NCI-H128 (cell line): ENCODE measurements around the gene SF3A1.

Experiments used
- DNase-seq: peaks from one replicate; lab custom pipeline; 2025; ENCODE audit not compliant: unreplicated experiment; lab: John Stamatoyannopoulos, UW

Gene SF3A1

DNA sequence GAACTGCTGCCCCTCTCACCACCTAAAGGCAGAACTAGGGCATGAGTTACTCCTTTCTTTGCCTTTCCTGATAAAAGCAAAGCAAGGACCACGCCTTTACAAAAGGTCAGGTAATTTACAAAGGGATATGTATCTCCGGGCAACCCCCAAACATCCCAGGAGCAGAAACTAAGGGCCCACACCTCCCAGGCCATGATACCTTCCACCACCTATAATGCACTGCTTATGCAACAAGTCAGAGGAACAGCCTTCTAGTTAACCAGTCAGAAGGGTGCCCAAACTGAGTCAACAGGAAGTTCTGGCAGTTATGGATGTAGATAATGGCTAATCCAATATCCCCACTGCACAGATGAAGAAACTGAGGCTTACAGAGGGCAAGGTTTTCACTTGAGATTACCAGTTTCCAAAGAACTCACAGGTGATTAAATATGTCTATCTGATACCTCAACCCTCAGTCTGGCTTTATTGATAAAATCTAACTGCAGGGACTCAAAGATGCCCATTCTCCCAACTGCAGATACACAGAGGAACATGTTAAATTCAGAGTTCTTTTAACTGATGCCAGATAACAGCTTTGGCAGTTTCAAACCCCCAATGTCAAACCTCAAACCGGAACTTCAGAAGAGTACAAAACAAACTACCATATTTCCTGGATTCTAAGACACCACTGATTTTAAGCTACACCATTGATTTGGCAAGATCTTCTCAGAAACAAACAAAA is 50.6 kb downstream of the SF3A1 start:
- no peak for DNase-seq

DNA sequence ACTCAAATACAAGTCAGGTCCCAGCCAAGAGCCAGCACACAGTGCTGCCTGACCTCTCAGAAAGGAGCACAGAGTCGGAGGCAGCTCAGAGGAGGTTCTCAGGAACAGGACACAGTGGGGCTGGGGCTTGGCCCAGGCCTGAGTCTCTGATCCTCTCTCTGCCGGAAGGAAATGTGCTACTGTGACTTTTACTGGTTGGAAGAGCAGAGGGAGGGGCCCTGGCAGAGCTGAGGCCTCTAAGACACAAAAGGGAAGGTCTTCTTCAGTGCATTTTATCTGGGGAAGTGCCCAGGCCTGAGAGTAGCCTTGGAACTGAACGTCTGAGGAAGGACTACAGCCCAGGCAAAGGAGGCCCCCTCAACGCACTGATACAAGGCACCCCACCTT is 51.2 kb downstream of the SF3A1 start:
- DNase-seq: no peak

DNA sequence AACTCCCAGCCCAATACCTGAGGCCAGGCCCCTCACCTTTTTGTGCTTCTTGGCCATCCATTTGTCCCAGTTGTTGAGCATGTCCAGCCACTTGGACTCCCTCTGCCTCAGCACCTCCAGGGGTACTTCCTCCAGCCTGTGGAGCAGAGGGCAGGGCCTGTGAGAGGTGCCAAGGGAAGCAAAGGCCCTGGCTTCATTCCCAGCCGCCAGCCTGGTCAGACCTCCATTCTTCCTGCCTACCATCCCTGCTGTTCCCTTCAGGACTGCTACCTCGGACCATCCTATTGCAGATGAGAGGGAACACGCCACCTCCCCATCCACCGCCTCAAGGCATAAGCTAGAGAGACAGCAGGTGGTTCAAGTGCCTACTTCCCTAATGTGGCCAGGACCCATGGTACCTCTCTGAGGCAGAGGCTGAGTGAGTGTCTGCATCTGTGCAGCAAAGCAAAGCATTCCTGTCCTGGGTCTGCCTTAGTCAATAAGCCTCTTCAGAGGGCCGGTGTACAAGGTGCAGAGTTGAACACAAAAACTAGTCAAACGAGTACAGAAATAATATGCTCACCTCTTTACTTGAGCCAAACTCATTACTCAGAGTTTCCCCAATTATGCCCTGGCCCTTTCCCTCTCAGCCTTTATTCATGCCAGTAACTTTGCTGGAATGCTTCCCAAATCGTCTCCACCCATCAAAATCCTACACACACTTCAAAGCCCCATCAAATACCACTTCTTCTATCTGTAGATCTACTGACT is 52.0 kb downstream of the SF3A1 start:
- no peak for DNase-seq

DNA sequence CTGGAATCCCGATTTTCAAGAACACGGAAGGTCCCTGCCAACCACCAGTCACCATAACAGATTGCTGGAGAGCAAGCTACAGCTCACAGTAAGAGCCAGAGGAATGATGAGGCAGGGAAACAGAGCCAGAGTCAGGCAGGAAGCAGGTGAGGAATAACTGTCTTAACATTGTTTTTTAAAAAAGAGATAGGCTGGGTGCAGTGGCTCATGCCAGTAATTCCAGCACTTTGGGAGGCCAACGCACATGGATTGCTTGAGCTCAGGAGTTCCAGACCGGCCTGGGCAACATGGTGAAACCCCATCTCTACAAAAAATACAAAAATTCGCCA is 53.9 kb downstream of the SF3A1 start:
- DNase-seq: no peak

DNA sequence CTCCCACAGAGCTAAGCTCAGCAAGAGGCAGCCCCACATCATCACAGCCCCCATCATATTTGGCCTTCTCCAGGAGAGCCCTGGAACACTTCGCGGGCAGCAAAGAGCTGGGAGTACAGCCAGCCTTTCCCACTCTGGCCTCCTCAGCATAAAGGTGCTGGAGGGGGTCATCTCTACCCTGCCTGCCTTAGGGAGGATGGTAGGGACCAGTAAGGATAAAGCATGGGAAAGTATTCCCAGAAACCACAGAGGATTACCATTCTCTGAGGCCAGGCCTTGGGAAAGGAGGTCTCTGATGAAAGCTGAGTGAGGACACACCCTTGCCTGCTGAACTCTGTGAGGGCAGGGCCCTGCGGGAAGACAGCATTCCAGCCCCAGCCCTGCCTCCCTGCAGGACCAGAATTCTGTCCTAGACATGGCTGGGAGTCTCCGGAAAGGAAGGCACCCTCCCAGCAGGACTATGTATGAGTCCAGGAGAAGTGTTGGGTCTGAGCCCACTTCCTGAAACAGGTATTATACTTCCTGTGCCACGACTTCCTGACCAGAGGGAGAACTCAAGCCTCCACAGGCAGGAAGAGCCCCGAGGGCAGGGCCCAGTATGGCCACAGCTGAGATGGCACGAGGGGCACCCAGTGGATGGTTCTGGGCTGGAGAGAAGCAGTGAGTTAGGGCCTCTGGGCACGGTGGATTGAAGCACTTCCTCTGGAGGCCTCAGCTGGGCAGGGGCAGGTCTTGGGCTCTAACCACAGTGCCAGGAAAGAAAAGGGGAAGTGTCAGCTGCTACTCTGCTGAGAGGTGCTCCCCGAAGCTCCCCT is 54.5 kb downstream of the SF3A1 start:
- DNase-seq: no peak

DNA sequence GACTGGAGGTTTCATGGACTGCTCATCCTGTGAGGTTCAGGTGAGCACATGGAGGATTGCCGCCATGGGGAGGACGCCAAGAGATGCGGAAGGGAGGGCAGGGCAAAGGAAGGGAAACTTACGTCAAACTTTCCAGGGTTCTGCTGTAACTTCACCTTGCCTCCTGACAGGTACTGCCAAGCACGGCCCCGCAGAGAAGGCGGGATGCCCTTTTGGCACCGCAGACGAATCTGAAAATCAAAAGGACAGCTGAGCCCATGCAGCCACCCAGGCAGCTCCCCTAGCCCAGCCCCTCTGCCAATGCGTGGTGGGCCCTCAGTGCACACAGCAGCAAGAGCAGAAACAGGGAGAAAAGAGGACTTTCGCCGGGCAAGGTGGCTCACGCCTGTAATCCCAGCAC is 57.4 kb downstream of the SF3A1 start:
- no peak for DNase-seq

DNA sequence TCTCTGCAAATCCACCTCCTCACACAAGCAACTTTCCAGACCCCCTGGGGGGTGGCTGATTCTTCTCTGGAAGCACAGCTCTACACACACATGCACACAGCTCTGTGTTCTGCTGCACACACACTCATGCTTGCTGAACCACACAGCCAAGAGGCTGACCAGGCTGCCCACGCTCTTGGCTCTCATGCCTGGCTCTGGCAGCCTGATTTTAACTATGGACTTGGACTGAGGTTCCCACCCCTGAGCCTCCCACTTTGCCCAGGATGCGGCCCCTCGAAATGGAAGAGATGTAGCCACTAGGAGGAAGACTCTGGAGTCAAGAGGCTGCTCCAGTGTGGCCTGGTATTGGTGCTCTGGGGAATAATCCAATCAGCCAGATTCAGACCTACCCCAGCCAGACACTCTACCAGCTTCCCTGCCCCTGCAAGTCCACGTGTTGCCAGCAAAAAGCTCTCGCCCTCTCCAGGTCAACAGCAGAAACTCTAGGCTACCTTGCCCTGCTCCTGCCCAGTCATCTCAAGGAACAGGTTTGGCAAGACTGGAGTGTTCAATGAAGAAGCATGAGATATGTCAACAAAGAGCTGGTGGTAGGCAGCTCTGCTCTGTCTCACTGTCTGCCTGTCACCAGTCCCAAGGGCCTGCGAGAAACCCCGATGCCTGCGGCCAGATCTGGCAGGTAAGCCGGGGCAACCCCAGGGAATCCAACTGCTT is 58.5 kb downstream of the SF3A1 start:
- DNase-seq: no peak

DNA sequence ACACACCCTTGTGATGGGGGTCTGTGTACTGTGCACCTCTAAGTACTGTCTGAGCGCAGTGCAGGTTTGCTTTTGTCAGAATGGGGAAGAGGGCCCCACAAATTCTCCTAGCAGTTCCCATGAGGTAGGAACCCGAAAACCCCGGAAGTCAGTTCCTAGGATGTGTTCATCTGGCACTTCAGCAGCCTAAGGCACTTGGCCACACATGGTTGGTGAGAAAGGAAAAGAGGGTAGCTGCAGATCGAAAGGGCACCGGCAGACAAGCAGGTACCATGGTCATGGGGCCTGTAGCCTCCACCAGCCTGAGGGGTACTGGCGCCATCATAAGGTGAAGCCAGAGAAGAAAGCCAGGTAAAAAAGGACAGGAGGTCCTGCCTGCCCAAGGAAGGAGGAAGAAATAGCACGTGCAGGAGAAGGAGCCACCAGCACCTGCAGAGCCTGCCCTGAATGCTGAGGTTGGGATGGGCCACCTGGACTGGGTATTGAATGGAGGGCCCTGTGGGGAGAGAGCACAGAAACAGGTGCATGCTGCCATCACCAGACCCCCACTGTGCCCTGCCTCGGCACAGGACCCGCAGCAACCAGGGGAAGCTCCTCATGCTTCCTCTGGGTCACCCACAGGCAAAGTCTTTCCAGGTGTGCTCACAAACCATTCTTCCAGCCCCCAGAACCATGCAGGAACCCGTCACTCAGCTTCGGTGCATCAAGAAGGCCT is 59.3 kb downstream of the SF3A1 start:
- no peak for DNase-seq

DNA sequence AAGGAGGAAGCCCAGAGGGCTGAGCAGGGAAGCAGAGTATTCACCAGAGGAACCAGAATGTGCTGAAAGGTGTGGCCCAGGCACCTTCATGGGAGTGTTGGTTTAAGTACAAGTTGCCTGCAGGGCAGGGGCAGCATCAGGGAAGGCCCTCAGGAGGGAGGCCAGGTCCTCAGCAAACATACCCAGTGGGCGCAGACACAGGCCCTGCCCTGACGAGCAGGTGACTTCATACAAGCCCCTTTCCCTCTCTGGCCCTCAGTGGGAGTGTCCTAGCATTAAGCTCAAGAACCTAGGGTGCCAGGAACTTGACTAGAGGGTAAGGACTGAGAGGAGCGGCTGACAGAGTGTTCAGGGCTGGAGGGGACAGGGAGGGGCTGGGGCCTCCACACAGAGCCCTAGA is 59.9 kb downstream of the SF3A1 start:
- DNase-seq: no peak

DNA sequence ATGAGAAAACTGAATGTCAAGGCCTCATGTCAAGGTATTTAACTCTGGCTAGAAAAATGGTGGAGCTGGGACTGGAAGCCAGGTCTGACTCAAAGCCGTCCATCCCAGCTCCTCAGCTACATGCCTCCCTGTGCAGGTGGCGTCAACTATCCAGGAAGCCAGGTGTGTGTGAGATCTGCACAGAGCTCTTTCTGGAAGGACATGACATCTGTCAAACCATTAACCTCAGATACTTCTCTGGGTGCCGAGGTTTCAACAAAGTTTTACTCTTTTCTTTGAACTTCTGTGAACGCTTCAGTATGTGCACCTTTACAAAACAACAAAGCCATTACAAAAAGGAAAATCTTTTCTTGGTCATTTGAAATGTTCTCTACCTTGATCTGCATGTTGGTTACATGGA is 60.4 kb downstream of the SF3A1 start:
- no peak for DNase-seq

DNA sequence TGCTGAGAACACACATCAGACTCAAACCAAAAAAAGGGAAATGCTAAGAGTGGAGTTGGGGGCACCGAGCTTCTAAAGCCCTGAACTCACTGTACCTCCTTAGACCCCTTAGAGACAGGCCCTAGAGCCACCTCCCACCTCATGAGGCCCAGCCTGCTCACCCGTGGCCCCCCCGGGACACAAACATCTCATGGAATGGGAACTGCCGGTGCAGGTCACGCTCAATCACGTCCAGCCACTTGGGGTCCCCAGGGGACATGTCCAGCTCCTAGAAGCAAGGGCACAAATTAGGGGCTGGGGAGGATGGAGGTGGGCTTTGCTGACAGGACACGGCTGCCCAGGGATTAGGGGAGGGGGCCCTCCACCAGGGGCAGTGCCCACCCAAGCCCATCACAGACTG is 61.1 kb downstream of the SF3A1 start:
- no peak for DNase-seq

DNA sequence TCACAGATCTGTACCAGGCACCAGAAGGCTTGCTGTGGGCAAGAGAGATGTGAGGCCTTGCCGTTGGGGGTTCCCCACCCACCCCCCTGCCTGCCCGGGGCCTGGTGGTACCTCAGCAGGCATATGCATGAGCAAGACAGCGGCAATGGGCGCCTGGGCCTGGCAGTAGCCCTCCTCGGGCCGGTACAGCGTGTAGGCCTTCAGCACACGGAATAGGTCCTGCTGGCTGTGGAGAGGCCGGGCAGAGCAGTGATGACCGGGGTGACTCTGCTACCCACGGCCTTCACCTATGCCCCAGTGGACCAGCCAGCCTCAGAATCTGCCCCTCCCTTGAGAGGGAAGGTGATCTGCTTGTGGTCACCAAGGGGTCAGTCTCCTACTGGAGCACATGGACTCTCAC is 61.9 kb downstream of the SF3A1 start:
- no peak for DNase-seq

DNA sequence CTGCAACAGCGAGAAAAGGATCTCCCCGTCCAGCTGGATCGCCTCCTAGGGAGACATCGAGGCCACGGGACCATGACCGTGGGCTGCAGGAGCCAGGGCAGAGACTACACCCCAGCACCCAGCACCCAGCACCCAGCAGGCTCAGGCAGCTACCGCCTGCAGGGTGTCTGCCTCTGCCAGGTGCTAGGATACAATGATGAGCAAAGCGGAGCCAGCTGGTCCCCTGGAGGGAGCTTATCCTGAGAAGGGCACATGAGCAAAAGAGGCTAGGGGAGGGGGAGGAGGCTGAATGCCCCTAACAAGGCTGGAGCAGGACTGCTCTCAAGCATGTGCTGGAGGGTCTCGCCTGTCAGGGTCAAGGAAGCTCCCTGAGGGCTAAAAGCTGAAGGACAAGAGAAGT is 62.6 kb downstream of the SF3A1 start:
- DNase-seq: no peak

DNA sequence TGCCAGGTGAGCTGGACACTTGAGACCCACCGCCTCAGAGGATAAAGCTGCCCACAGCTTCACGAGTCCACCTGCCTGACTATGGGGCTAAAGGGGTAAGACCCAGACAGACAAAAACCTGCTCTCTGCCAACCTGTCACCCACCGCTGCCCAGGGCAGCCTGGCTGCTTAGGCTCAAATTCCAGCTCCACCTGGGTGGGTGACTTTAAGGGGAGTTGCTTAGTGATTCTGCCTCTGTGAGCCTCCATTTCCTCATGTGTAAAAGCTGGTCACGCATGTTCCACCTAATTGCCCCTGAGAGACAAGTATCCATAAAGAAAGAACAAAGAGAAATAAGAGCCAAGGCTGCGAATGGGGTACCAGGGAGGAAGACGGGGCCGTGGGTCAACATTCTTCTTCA is 63.7 kb downstream of the SF3A1 start:
- no peak for DNase-seq

DNA sequence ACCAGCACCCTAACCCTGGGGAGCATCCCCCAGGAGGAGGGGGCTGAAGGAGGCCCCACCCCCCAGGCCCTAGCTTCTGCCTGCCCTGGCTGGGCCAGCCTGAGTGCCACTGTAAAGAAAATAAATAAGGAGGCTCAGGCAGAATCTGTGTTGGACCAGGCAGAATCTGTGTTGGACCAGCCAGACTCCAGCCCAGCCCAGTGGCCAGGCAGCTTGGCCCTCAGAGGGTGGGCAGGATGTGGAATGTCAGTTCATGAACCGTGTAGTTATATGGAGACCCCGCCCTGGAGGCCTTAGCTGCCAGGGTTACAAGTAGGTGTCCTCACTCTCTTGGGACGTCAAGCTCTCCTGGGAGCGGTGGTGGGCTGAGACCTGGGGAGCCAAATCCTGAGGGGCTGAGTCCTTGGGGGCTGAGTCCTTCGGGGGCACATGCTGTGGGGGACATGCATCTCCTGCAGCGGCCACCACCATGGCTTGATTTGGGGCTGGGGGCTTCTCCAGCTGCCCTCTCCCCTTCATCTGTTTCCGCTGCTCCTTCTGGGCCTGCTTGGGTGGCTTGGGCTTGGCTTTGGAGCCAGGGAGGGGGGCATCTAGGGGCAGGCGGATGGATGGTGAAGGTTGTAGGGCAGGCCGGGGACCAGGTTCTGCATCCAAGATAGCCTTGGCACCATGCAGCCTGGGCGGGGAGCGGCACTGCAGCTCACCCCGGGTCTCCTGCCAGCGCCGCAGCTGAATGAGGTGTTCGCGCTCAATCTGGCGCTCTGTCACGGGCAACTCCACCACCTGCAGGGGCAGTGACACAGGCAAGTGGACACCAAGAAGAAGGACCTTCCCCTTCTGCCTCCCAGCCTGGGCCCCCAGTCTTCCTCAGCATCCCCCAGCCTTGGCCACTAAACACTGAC is 64.4 kb downstream of the SF3A1 start:
- no peak for DNase-seq

DNA sequence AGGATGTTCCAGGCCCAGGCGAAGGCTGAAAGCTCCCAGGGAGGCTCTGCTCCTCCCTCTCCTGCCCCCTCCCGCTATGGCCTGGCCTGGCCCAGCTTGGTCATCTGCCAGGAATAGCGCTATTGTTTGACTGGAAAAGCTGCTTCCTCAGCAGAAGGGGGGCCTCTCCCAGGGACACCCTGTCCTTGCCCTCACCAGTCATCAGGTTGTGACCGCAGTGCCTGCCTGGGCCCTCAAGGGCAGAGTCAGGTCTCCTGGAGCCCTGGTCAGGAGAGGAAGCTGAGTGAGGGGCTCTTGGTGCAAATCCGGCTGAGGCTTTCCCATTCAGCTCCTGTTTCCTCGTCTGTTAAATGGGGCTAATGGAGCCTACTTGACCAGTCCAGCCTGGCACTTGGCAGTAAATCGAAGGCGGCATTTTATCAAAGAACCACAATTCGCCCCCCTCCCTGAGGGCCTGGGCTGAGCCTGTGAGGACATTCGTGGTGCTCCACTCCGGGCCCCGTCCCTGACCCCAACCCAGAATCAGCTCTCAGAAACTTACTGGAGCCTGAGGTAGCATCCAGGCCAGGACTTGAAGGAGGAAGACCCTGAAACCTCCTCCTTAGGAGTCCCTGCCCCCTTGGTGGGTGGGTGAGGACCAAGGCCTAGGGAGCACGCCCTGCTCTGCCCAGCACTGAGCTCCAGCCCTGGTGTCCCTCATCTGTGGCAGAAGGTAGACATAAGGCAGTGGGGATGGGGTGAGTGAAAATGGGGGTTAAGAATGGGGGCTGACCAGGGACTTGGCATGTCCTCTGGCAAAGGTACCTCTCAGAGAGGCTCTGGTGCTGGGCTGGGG is 65.4 kb downstream of the SF3A1 start:
- no peak for DNase-seq

DNA sequence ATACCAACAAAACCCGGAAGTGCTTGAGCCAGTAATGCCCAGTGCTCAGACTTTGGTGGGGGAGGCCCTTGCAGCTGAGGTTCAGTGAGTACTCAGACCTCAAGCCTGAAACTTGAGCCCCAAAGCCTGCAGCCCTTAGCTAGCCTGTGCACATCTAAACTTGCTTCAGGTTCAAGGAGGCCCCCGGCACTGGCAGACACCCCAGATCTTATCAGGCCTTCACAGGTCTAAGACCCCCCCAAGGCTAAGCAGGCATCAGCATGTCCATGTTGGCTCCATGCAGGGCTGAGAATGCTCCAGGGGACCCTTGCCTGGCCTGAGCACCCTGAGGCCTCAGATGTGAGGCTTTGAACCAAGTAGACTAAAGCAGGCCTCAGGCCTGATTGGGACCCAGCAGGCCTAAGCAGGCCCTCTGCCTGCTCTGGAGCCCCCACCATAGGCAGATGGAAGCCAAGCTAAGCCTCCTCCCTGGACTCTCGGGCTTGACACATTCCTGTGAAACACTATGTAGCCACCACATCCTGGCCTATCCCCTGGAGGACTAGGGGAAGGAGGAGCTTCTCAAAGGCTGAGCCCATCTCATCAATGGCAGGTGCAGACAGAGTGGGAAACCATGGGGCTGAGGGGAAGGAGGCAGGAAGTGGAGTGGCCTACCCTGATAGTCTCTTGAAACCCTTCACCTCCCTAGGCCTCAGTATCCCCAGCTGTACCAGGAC is 66.2 kb downstream of the SF3A1 start:
- no peak for DNase-seq

DNA sequence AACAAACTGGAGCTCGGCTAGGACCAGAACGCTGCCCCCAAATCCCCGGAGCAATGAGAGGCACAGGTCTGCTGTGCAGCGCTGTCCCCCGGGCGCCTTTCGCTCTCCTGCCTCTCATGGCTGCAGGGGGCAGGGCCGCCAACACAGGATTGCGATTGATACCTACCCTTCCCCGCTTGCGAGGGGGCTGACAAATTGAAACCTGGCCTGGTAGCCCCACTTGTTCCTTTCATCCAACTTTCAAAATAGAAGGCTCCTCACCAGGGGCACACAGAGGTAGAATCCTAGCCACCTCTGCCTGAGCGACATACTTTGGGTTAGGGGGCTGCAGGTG is 66.7 kb downstream of the SF3A1 start:
- DNase-seq: no peak
